Ascending aorta (tissue), 2 donors: ENCODE data around the gene XRCC3. TPM values are rescaled to one million over a fixed set of nuclear protein-coding genes. Genes with fewer than 3 reads are reported as not detected.

ENCODE experiments used
- DNase-seq, 2 donors: peaks; one replicate each; pipeline ENCODE4 v3.0.0-alpha.2; 2019; ENCODE audit warnings: low spot score in 2 of 2
- H3K27ac ChIP-seq, 2 donors: fragments of 200-600 bp; sonication (generic); one replicate each; pipeline ENCODE4 v1.5.1; 2016 to 2017; ENCODE audit warnings: mild to moderate bottlenecking in 1 of 2
- H3K27me3 ChIP-seq: fragments of 200-600 bp; sonication (generic); one replicate; pipeline ENCODE4 v1.5.1; 2017
- H3K36me3 ChIP-seq, 2 donors: fragments of 200-600 bp; sonication (generic); one replicate each; pipeline ENCODE4 v1.5.1; 2016
- H3K4me1 ChIP-seq, 2 donors: fragments of 200-600 bp; sonication (generic); one replicate each; pipeline ENCODE4 v1.5.1; 2016 to 2017; ENCODE audit warnings: mild to moderate bottlenecking in 1 of 2
- H3K4me3 ChIP-seq, 2 donors: fragments of 200-600 bp; sonication (generic); one replicate each; pipeline ENCODE4 v1.5.1; 2016 to 2017; ENCODE audit warnings: mild to moderate bottlenecking in 1 of 2
- H3K9me3 ChIP-seq, 2 donors: fragments of 200-600 bp; sonication (generic); one replicate each; pipeline ENCODE4 v1.5.1; 2016
- intact Hi-C: fragments of 100-400 bp; cut with DNase I; formaldehyde crosslinking; loops from one replicate; pipeline ENCODE4 v1.15.1; 2023
- total RNA-seq: library from RNA; depleted of rRNA; stranded (reverse); fragments of >200 nt; gene quantifications from one replicate; pipeline ENCODE4 v1.1.0, GENCODE V29; 2016
- TF ChIP-seq, protein P1 (sequence below), 3 experiments: fragments of 200-600 bp in 2 of 3; fragments of 450-650 bp in 1 of 3; sonication (generic) in 2 of 3; IDR thresholded peaks; one replicate each; pipeline ENCODE4 v1.5.1; 2016 to 2019; ENCODE audit warnings: antibody characterized with exemption in 3 of 3, mild to moderate bottlenecking in 1 of 3, moderate library complexity in 1 of 3

The XRCC3 gene
- total RNA-seq, 1 donor from 2014 or later = 9.0 TPM

DNA sequence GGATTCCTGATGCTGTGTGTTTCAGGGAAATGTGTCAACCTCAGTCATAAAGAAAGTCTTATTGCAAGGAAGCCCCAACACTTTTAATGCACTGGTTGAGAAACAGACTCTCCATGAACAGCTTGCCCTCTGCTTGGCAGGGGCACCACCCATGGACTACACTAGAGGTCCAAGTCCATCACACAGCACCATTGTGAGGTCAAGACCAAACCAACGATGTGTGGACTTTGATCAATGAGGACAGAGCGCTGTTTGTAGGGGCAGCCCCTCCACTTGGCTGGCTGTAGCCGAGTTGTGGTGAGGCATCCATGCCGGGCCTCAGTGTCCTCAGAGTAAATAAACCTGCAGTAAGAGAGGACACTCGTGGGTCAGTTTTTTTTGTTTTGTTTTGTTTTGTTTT, 30.2 kb upstream of the XRCC3 start:
- Histone ChIP-seq H3K4me1 (no peaks in the 10 kb centered on the region), H3K9me3 (no peaks in the 10 kb centered on the region), H3K4me3 (no peak overlapping the region), H3K27ac (no peak overlapping the region), H3K27me3 (no peaks in the 10 kb centered on the region), H3K36me3 (peaks cover 13 to 16% of the 10 kb centered on the region in 2 donors)
- intact Hi-C loops = no loop called here
- TF ChIP-seq, protein P1, sequence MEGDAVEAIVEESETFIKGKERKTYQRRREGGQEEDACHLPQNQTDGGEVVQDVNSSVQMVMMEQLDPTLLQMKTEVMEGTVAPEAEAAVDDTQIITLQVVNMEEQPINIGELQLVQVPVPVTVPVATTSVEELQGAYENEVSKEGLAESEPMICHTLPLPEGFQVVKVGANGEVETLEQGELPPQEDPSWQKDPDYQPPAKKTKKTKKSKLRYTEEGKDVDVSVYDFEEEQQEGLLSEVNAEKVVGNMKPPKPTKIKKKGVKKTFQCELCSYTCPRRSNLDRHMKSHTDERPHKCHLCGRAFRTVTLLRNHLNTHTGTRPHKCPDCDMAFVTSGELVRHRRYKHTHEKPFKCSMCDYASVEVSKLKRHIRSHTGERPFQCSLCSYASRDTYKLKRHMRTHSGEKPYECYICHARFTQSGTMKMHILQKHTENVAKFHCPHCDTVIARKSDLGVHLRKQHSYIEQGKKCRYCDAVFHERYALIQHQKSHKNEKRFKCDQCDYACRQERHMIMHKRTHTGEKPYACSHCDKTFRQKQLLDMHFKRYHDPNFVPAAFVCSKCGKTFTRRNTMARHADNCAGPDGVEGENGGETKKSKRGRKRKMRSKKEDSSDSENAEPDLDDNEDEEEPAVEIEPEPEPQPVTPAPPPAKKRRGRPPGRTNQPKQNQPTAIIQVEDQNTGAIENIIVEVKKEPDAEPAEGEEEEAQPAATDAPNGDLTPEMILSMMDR (IDR thresholded peaks at IDR 0.05) = no peak
- no peak for DNase-seq

DNA sequence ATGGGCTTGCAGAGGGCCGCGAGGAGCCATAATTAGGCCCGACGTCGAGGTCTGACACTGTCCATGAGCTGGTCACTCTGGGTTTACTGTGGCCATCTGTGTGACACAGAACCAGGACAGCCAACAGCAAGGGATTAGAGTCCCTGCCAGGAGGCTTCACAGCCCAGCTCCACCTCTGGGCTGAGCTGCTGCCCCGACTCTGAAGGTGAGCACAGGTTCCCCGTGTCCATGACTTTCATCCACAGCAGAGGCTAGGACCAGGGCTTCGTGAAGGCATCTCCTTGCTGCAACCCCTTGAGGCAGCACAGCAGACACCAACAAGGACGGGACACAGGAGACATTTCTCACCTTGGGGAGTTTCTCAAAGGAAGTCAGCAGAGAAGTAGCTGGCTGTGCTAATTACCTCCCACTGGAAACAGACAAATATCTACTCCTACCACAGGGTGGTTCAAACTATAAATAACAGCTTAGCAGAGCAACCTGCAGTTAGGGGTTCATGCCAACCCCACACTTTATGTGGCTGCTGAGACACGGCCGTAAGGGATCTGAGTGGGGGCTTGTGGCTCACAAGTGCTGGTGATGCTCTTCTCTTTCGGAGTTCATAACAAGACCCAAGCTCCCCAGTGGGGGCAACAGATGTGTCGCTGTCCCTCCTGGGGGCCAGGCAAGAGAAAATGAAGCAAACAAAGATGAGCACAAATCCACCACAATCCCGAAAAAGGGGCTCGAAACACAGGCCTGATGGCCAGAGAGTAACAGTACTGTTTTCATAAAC, 29.6 kb upstream of the XRCC3 start:
- no peak overlapping the region for H3K4me3 ChIP-seq
- no peaks in the 10 kb centered on the region for H3K4me1 ChIP-seq
- H3K9me3 ChIP-seq = no peaks in the 10 kb centered on the region
- H3K27ac ChIP-seq = no peak overlapping the region
- TF ChIP-seq, protein P1 (IDR thresholded peaks at IDR 0.05) = no peak
- H3K27me3 ChIP-seq = no peaks in the 10 kb centered on the region
- intact Hi-C loops = no loop called here
- H3K36me3 ChIP-seq = peaks cover 15 to 22% of the 10 kb centered on the region in 2 donors
- peak in 1 of 2 donors; percentile 16 for DNase-seq

DNA sequence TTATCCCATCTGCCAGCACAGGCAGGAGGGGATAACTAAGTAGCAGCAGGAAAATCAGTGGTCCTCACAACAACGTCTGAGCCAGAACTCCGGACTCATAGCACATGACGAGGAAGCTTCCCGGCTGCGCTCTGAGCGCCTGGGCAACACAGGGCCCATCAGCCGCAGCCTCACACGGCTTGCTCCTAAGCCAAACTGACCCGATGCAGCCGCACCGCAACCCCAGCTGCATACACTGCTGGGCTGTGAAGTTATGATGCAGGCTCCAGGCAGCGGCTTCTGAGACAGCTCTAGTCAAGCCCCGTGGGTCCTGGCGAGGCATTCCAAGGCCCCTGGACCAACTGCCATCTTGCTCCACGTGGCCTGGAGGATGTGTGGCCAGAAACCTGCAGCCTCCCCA, 28.4 kb upstream of the XRCC3 start:
- peak in 1 of 2 donors; percentile 56 for DNase-seq
- no peaks in the 10 kb centered on the region for H3K4me1 ChIP-seq
- H3K36me3 ChIP-seq = peaks cover 10 to 19% of the 10 kb centered on the region in 2 donors
- H3K9me3 ChIP-seq = no peaks in the 10 kb centered on the region
- TF ChIP-seq, protein P1 (IDR thresholded peaks at IDR 0.05) = no peak
- H3K4me3 ChIP-seq = no peak overlapping the region
- H3K27me3 ChIP-seq = no peaks in the 10 kb centered on the region
- H3K27ac ChIP-seq = no peak overlapping the region
- intact Hi-C loops = no loop called here

DNA sequence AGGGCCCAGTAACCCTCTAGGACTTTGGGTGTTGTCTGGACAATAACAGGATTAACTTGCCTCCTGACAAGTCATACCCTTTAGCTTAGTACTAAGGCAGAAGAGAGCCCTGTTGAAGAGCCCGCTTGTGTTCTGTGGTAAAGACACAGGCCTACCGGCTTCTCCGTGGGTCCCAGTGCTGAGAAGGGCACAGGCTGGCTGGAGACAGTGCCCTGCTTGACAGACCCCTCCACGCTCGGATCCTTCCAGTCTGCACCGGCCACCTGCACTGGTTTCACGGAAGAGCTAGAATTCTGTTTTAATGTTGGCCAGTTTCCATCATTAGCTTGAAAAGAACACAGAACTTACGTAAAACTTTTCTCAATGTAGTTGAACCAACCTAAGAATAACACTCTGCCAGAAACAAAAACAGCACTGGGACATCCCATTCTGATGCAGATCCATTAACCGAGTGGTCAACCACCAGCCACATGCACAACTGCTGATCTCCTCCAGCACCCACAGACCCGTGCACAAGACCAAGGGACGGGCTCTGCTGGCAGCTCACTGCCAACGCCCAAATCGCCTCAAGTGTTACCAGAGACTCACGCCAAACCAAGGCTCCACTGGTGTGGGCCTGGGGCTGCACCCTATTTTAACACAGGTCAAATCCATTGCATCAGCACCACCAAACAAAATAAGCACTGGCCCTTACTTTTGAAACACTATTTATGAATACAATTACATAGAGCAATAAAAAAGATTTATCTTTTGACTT, 27.4 kb upstream of the XRCC3 start:
- no peak overlapping the region for H3K27ac ChIP-seq
- peak in 1 of 2 donors; percentile 58 for DNase-seq

DNA sequence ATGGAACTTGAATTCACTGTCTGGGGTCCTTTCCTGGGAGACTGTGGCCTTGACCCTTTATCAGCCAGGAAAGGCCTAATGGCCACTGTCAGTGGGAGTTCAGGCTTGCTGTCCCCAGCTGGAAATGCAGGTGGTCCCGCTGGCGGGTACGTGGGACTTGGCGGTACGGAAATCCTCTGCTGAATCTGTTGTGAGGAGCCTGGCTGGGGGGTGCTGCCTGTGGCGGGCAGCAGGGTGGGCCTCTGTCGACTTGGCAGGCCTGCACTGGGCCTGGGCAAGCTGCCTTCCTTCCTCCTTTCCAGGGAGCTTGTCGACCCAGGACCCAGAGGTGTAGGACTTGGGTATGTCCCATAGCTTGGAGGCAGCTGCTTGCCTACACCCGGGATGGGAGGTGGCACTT, 26.6 kb upstream of the XRCC3 start:
- Histone ChIP-seq H3K36me3 (peaks cover 10 to 19% of the 10 kb centered on the region in 2 donors), H3K9me3 (no peaks in the 10 kb centered on the region), H3K4me1 (peaks cover 4 to 10% of the 10 kb centered on the region in 2 donors), H3K4me3 (no peak overlapping the region), H3K27me3 (no peaks in the 10 kb centered on the region), H3K27ac (no peak overlapping the region)
- TF ChIP-seq, protein P1 (IDR thresholded peaks at IDR 0.05) = no peak
- intact Hi-C loops = no loop called here
- DNase-seq = peak in 1 of 2 donors; percentile 62

More for the DNA sequence above, 27.4 kb upstream of the XRCC3 start:
- no peaks in the 10 kb centered on the region for H3K27me3 ChIP-seq
- H3K4me3 ChIP-seq = no peak overlapping the region
- intact Hi-C loops = no loop called here
- peaks cover 10 to 19% of the 10 kb centered on the region in 2 donors for H3K36me3 ChIP-seq
- H3K9me3 ChIP-seq = no peaks in the 10 kb centered on the region
- TF ChIP-seq, protein P1 (IDR thresholded peaks at IDR 0.05) = no peak
- H3K4me1 ChIP-seq = peaks cover 1 to 2% of the 10 kb centered on the region in 2 donors
